ENCODE results near the gene PSMA6.

DNA sequence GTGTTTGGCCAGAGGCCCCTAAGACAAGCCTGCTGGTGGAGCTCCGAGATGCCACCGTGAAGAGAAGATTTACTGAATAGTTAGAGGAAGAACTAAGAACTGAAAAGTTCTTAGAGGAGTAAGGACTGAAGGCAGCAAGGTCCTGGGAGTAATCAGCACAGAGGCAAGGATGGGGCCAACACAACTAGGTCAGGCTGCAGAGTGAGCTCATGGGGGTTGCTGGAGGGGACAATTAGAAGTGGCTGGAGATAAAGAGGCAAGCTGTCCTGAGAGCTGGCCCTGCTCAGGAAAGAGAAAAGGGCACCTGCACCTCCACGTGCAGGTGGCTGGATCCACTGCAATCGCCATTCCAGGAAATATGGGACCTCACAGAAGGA is 59.7 kb downstream of the PSMA6 start:
- TF ChIP-seq, protein P1, sequence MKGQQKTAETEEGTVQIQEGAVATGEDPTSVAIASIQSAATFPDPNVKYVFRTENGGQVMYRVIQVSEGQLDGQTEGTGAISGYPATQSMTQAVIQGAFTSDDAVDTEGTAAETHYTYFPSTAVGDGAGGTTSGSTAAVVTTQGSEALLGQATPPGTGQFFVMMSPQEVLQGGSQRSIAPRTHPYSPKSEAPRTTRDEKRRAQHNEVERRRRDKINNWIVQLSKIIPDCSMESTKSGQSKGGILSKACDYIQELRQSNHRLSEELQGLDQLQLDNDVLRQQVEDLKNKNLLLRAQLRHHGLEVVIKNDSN (IDR thresholded peaks at IDR 0.05): no peak
- TF ChIP-seq RAD21 (IDR thresholded peaks at IDR 0.05; ENCODE audit: low read depth): no peak
- TF ChIP-seq EGR1 (IDR thresholded peaks at IDR 0.05): no peak
- TF ChIP-seq, protein P2, sequence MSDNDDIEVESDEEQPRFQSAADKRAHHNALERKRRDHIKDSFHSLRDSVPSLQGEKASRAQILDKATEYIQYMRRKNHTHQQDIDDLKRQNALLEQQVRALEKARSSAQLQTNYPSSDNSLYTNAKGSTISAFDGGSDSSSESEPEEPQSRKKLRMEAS (IDR thresholded peaks at IDR 0.05): no peak
- no peak for TF ChIP-seq EP300 (IDR thresholded peaks at IDR 0.05; ENCODE audit: borderline replicate concordance)
- TF ChIP-seq YY1 (IDR thresholded peaks at IDR 0.05; ENCODE audit: low read depth): no peak
- 0 out of 2 replicates have a peak, but pooled peaks have one; percentile 1 for TF ChIP-seq TAF1 (IDR thresholded peaks at IDR 0.05; ENCODE audit: low read depth)
- no peak for TF ChIP-seq TEAD4 (IDR thresholded peaks at IDR 0.05)
- TF ChIP-seq, protein P3, sequence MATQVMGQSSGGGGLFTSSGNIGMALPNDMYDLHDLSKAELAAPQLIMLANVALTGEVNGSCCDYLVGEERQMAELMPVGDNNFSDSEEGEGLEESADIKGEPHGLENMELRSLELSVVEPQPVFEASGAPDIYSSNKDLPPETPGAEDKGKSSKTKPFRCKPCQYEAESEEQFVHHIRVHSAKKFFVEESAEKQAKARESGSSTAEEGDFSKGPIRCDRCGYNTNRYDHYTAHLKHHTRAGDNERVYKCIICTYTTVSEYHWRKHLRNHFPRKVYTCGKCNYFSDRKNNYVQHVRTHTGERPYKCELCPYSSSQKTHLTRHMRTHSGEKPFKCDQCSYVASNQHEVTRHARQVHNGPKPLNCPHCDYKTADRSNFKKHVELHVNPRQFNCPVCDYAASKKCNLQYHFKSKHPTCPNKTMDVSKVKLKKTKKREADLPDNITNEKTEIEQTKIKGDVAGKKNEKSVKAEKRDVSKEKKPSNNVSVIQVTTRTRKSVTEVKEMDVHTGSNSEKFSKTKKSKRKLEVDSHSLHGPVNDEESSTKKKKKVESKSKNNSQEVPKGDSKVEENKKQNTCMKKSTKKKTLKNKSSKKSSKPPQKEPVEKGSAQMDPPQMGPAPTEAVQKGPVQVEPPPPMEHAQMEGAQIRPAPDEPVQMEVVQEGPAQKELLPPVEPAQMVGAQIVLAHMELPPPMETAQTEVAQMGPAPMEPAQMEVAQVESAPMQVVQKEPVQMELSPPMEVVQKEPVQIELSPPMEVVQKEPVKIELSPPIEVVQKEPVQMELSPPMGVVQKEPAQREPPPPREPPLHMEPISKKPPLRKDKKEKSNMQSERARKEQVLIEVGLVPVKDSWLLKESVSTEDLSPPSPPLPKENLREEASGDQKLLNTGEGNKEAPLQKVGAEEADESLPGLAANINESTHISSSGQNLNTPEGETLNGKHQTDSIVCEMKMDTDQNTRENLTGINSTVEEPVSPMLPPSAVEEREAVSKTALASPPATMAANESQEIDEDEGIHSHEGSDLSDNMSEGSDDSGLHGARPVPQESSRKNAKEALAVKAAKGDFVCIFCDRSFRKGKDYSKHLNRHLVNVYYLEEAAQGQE (IDR thresholded peaks at IDR 0.05; ENCODE audit: low read depth): no peak
